ENCODE data around the gene SEZ6L2.

- no peak for TF ChIP-seq EZH2phosphoT487 (IDR thresholded peaks at IDR 0.05; ENCODE audit: borderline replicate concordance)
- no peak for TF ChIP-seq CTCF (conservative IDR thresholded peaks at IDR 0.05; ENCODE audit: low read length)
These were observed 63.4 kb downstream of the SEZ6L2 start for GRCh38 chr16:29835926-29836325.

Data from Loucy (cell line).